ENCODE data around the gene NBPF1.
"Not testable (repeated sequence)": the region's sequence is repeated elsewhere in the genome, so short reads cannot be mapped to it uniquely, and the experiment has no call there.

- TF ChIP-seq CTBP1 (IDR thresholded peaks at IDR 0.05; ENCODE audit: borderline replicate concordance); SP1 (IDR thresholded peaks at IDR 0.05); TARDBP (IDR thresholded peaks at IDR 0.05); FOXM1 (IDR thresholded peaks at IDR 0.05; ENCODE audit: borderline replicate concordance); FOXA1 (IDR thresholded peaks at IDR 0.05); SUZ12 (IDR thresholded peaks at IDR 0.05): not testable (repeated sequence)
Measured at GRCh38 chr1:16643001-16643411, 29.6 kb upstream of the NBPF1 start.

Data from HEK293T (cell line).